B cell (primary cell): Measurements from ENCODE around the gene ARHGAP15. TPM values are rescaled to one million over a fixed set of nuclear protein-coding genes. Genes with fewer than 3 reads are reported as not detected.

Experiments
- ATAC-seq: fragments of 200-7000 bp; cut with Tn5 transposase; one replicate; pipeline ENCODE4 v1.10.0; 2021; ENCODE audit warnings: low read depth, mild to moderate bottlenecking, moderate number of reproducible peaks, moderate library complexity
- CTCF ChIA-PET: fragments of 350-600 bp; sonication (Branson Sonifier 250); formaldehyde crosslinking; loops from one replicate; lab custom pipeline; 2021; ENCODE audit warnings: antibody characterized with exemption, inconsistent platforms; lab: Charles Lee
- POLR2A ChIA-PET: fragments of 350-600 bp; sonication (Branson Sonifier 250); formaldehyde crosslinking; loops from one replicate; lab custom pipeline; 2021; ENCODE audit warnings: antibody characterized with exemption; lab: Charles Lee
- DNase-seq: peaks from one replicate; pipeline ENCODE4 v3.0.0; 2013
- H2AFZ ChIP-seq: 2 replicates; pipeline ENCODE4 v1.6.1; 2012; ENCODE audit warnings: mild to moderate bottlenecking, low read depth, low read length; ENCODE audit not compliant: insufficient read depth, poor library complexity, severe bottlenecking
- H3K27ac ChIP-seq, 2 donors: 1 replicate in 1 of 2; 2 replicates in 1 of 2; pipeline ENCODE4 v1.5.1; 2012 to 2013; ENCODE audit warnings: low read length in 2 of 2, mild to moderate bottlenecking in 2 of 2, moderate library complexity in 1 of 2
- H3K27me3 ChIP-seq, 4 experiments: fragments of 200-600 bp in 1 of 4; sonication (generic) in 1 of 4; replicated peaks in 1 of 4; 1 replicate in 2 of 4; 2 replicates in 2 of 4; pipeline versions ENCODE4 v1.6.1 to v1.7.0; 2013 to 2016; ENCODE audit warnings: low read length in 3 of 4, mild to moderate bottlenecking in 2 of 4, mixed read lengths in 1 of 4, moderate library complexity in 1 of 4; ENCODE audit not compliant: insufficient read depth in 4 of 4, control insufficient read depth in 3 of 4; ENCODE audit errors: control extremely low read depth in 1 of 4
- H3K36me3 ChIP-seq, 2 experiments: replicated peaks in 1 of 2; 1 replicate in 1 of 2; 2 replicates in 1 of 2; pipeline versions ENCODE4 v1.6.1 to v1.7.1; 2013; ENCODE audit warnings: low read length in 1 of 2; ENCODE audit not compliant: insufficient read depth in 2 of 2, control insufficient read depth in 1 of 2; ENCODE audit errors: control extremely low read depth in 1 of 2, extremely low read depth in 1 of 2
- H3K4me1 ChIP-seq, 2 donors: fragments of 200-600 bp in 1 of 2; sonication (generic) in 1 of 2; 1 replicate in 1 of 2; 2 replicates in 1 of 2; pipeline versions ENCODE4 v1.5.1 to v1.6.1; 2013 to 2017; ENCODE audit warnings: low read length in 2 of 2; ENCODE audit not compliant: control insufficient read depth in 2 of 2, insufficient read depth in 2 of 2
- H3K4me2 ChIP-seq: replicated peaks from 2 replicates; pipeline ENCODE3; 2012; ENCODE audit warnings: mild to moderate bottlenecking, low read depth, low read length; ENCODE audit not compliant: poor library complexity, severe bottlenecking
- H3K4me3 ChIP-seq, 5 experiments: fragments of 200-600 bp in 1 of 5; sonication (generic) in 1 of 5; 1 replicate in 3 of 5; 2 replicates in 2 of 5; pipeline versions ENCODE4 v1.5.1 to v1.7.0; 2011 to 2016; ENCODE audit warnings: low read length in 4 of 5, mild to moderate bottlenecking in 4 of 5, low read depth in 2 of 5, control low read depth in 1 of 5, moderate library complexity in 1 of 5; ENCODE audit not compliant: insufficient read depth in 1 of 5; ENCODE audit errors: control extremely low read depth in 1 of 5, extremely low read depth in 1 of 5
- H3K79me2 ChIP-seq: fragments of 200-600 bp; sonication (generic); one replicate; pipeline ENCODE4 v1.6.0; 2016; ENCODE audit warnings: low read length; ENCODE audit not compliant: control insufficient read depth, insufficient read depth
- H3K9ac ChIP-seq: fragments of 200-600 bp; sonication (generic); 2 replicates; pipeline ENCODE4 v1.6.1; 2017; ENCODE audit warnings: mild to moderate bottlenecking, low read length, moderate library complexity
- H3K9me3 ChIP-seq, 3 donors: one replicate each; pipeline versions ENCODE4 v1.6.1 to v1.7.1; 2013; ENCODE audit warnings: low read length in 2 of 3; ENCODE audit not compliant: control insufficient read depth in 2 of 3, insufficient read depth in 1 of 3; ENCODE audit errors: control extremely low read depth in 1 of 3
- H4K20me1 ChIP-seq: 2 replicates; pipeline ENCODE4 v1.6.0; 2012; ENCODE audit warnings: mild to moderate bottlenecking, low read length; ENCODE audit not compliant: insufficient read depth, control insufficient read depth, poor library complexity, severe bottlenecking
- H3K27ac Mint-ChIP-seq: one replicate; pipeline ENCODE4 v1.8.0; 2021; ENCODE audit warnings: mixed read lengths
- H3K27me3 Mint-ChIP-seq: one replicate; pipeline ENCODE4 v1.8.0; 2021; ENCODE audit warnings: mixed read lengths
- H3K4me1 Mint-ChIP-seq: one replicate; pipeline ENCODE4 v1.8.0; 2021; ENCODE audit warnings: mixed read lengths
- H3K4me3 Mint-ChIP-seq: one replicate; pipeline ENCODE4 v1.8.0; 2021; ENCODE audit warnings: mixed read lengths
- H3K9me3 Mint-ChIP-seq: one replicate; pipeline ENCODE4 v1.8.0; 2022; ENCODE audit warnings: mixed read lengths; ENCODE audit not compliant: insufficient read depth
- CTCF ChIP-seq: fragments of 200-600 bp; IDR thresholded peaks from one replicate; pipeline ENCODE4 v1.8.0; 2022; ENCODE audit warnings: antibody characterized with exemption, mild to moderate bottlenecking
- EZH2 ChIP-seq: IDR thresholded peaks from 2 replicates; pipeline ENCODE4 v1.6.1; 2012; ENCODE audit warnings: borderline replicate concordance, low read depth, mild to moderate bottlenecking, moderate library complexity, low read length; ENCODE audit not compliant: insufficient read depth, poor library complexity, severe bottlenecking
- WGBS: methylation state at CpG from one replicate; pipeline ENCODE4 v1.1.5; 2013; ENCODE audit warnings: missing lambda C conversion rate; ENCODE audit not compliant: insufficient coverage; 5-methylcytosine and 5-hydroxymethylcytosine counted together
- intact Hi-C: fragments of 100-400 bp; cut with micrococcal nuclease; formaldehyde crosslinking; loops from one replicate; pipeline ENCODE4 v1.10.0; 2022
- polyA plus RNA-seq: library from polyadenylated mRNA; depleted of rRNA; stranded (reverse); fragments of >200 nt; gene quantifications from 2 replicates; pipeline ENCODE4 v1.2.3, GENCODE V29; 2012
- total RNA-seq, 2 donors: library from RNA; stranded (reverse); fragments of 120-200 nt in 1 of 2; gene quantifications; 1 replicate in 1 of 2; 2 replicates in 1 of 2; pipeline versions ENCODE4 v1.2.3 to v1.2.4, GENCODE V29; 2013 to 2022

ARHGAP15 gene
- total and polyA plus RNA-seq, 2 donors (not counting 1 experiment from before 2014, with no cell fraction given): 58.6 to 187 TPM

GRCh38 chr2:143425896-143426295 lies 296.7 kb downstream of the ARHGAP15 start:
- TF ChIP-seq EZH2 (no peak), CTCF (no peak)
- POLR2A ChIA-PET: no interaction called here
- H3K9me3 Mint-ChIP-seq: no peaks in the 10 kb centered on the region
- no peaks in the 10 kb centered on the region for H3K27me3 Mint-ChIP-seq
- Histone ChIP-seq H3K9me3 (no peaks in the 10 kb centered on the region), H3K4me3 (no peak overlapping the region), H3K4me2 (no peak overlapping the region), H2AFZ (no peak overlapping the region), H3K36me3 (peaks cover 0 to 7% of the 10 kb centered on the region in 2 experiments), H4K20me1 (peaks cover 16% of the 10 kb centered on the region), H3K4me1 (peaks cover 0 to 11% of the 10 kb centered on the region in 2 donors), H3K79me2 (peaks cover 8% of the 10 kb centered on the region), H3K9ac (no peak overlapping the region), H3K27me3 (no peaks in the 10 kb centered on the region), H3K27ac (no peak overlapping the region)
- WGBS: no CpG with 5 or more reads among the region's 1 CpG
- H3K4me1 Mint-ChIP-seq: peaks cover 27% of the 10 kb centered on the region
- CTCF ChIA-PET: no interaction called here
- intact Hi-C loops: no loop called here
- H3K27ac Mint-ChIP-seq: no peak overlapping the region
- DNase-seq: no peak
- no peak for ATAC-seq
- no peak overlapping the region for H3K4me3 Mint-ChIP-seq

- H2AFZ ChIP-seq: no peak overlapping the region
- no peak overlapping the region for H3K27ac Mint-ChIP-seq
- POLR2A ChIA-PET: no interaction called here
Measured at GRCh38 chr2:143426296-143426695, 297.1 kb downstream of the ARHGAP15 start.

More at GRCh38 chr2:143426296-143426695, 297.1 kb downstream of the ARHGAP15 start:
- ATAC-seq (no peak), DNase-seq (no peak)
- Histone ChIP-seq H3K36me3 (peaks cover 0 to 7% of the 10 kb centered on the region in 2 experiments), H4K20me1 (peaks cover 13% of the 10 kb centered on the region), H3K9me3 (no peaks in the 10 kb centered on the region), H3K79me2 (peaks cover 8% of the 10 kb centered on the region), H3K27me3 (no peaks in the 10 kb centered on the region), H3K4me3 (no peak overlapping the region), H3K4me2 (no peak overlapping the region), H3K4me1 (peaks cover 0 to 9% of the 10 kb centered on the region in 2 donors), H3K27ac (no peak overlapping the region), H3K9ac (no peak overlapping the region)
- TF ChIP-seq EZH2 (no peak), CTCF (no peak)
- Mint-ChIP-seq H3K27me3 (no peaks in the 10 kb centered on the region), H3K4me3 (no peak overlapping the region), H3K4me1 (peaks cover 23% of the 10 kb centered on the region), H3K9me3 (no peaks in the 10 kb centered on the region)
- intact Hi-C loops: no loop called here
- 100% methylated on average over 4 of the region's 4 CpGs for WGBS
- CTCF ChIA-PET: no interaction called here
